AG04450 (cell line): Measurements from ENCODE around the gene XRCC2. TPM values are rescaled to one million over a fixed set of nuclear protein-coding genes. Genes with fewer than 3 reads are reported as not detected.

Experiments
- CTCF ChIA-PET: fragments of 300-600, 350-600 bp; formaldehyde crosslinking; extraction: SDS; loops from one replicate; lab custom pipeline; 2022; ENCODE audit warnings: antibody characterized with exemption, inconsistent platforms; lab: Charles Lee
- POLR2A ChIA-PET: fragments of 350-600 bp; formaldehyde crosslinking; extraction: SDS; loops from one replicate; lab custom pipeline; 2021; ENCODE audit warnings: antibody characterized with exemption, inconsistent platforms; lab: Yijun Ruan, JAX
- DNase-seq: peaks from one replicate; pipeline ENCODE4 v3.0.0-alpha.2; 2011; ENCODE audit warnings: low read depth, low spot score
- H3K27ac ChIP-seq: one replicate; pipeline ENCODE4 v1.5.1; 2012; ENCODE audit warnings: low read depth, low read length, control low read depth
- H3K27me3 ChIP-seq: one replicate; pipeline ENCODE4 v1.6.0; 2012; ENCODE audit warnings: low read length; ENCODE audit not compliant: control insufficient read depth, insufficient read depth
- H3K4me3 ChIP-seq: 2 replicates; pipeline ENCODE4 v1.5.1; 2011; ENCODE audit warnings: mild to moderate bottlenecking, low read depth, low read length, control low read depth
- H3K9me3 ChIP-seq: 2 replicates; pipeline ENCODE4 v1.5.1; 2012; ENCODE audit warnings: low read length; ENCODE audit not compliant: control insufficient read depth, insufficient read depth
- polyA plus RNA-seq: library from polyadenylated mRNA; depleted of rRNA; stranded (reverse); fragments of >200 nt; gene quantifications from 2 replicates; pipeline ENCODE4 v1.2.3, GENCODE V29; 2011
- TF ChIP-seq, protein P1 (sequence below): IDR thresholded peaks from 2 replicates; pipeline ENCODE4 v1.5.1; 2011; ENCODE audit warnings: low read depth, low read length, control low read depth, inconsistent platforms

XRCC2 gene
- polyA plus RNA-seq, 1 experiment: 1.3 TPM

DNA sequence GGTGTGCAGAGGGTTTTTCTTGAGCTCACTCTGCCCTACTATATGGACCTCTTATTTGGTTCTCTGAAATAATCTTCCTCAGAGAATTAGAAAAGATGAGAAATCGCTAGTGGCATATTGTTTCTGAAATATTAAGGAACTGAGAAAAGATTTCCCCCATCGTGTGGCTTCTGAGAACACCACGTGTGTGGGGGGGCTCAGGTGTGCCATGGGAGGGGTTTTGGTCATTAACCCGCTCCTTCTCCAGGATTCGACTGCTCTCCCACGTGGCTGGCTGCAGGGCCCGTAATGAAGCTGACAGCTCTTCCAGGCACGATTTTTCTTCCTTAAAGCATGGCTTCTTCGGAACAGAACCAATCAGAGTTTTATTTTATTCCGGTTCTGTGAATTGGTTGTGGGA is 67.7 kb downstream of the XRCC2 start:
- CTCF ChIA-PET: no interaction called here
- POLR2A ChIA-PET: no interaction called here
- no peak overlapping the region for H3K4me3 ChIP-seq
- DNase-seq: no peak
- H3K27ac ChIP-seq: no peak overlapping the region
- no peaks in the 10 kb centered on the region for H3K9me3 ChIP-seq
- H3K27me3 ChIP-seq: no peaks in the 10 kb centered on the region
- TF ChIP-seq, protein P1, sequence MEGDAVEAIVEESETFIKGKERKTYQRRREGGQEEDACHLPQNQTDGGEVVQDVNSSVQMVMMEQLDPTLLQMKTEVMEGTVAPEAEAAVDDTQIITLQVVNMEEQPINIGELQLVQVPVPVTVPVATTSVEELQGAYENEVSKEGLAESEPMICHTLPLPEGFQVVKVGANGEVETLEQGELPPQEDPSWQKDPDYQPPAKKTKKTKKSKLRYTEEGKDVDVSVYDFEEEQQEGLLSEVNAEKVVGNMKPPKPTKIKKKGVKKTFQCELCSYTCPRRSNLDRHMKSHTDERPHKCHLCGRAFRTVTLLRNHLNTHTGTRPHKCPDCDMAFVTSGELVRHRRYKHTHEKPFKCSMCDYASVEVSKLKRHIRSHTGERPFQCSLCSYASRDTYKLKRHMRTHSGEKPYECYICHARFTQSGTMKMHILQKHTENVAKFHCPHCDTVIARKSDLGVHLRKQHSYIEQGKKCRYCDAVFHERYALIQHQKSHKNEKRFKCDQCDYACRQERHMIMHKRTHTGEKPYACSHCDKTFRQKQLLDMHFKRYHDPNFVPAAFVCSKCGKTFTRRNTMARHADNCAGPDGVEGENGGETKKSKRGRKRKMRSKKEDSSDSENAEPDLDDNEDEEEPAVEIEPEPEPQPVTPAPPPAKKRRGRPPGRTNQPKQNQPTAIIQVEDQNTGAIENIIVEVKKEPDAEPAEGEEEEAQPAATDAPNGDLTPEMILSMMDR: no peak

DNA sequence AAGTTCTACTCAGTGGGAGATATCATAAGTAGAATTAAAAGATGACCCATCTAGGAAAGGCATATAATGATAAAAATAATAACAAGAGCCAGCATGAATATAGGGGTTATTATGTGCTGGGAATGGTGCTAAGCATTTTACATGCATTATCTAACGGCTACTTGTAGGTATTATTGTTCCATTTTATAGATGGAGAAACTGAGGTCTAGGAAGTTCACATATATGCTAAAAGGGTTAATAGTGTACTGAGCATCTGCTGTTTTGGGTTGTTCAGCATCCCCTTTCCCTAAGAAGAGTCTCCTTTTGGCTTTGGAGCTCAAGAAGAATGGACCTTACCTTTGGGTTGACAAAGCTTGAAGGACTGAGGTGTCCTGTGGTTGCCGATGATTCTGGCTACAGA is 68.9 kb downstream of the XRCC2 start:
- Histone ChIP-seq H3K27ac (no peak overlapping the region), H3K4me3 (no peak overlapping the region), H3K9me3 (no peaks in the 10 kb centered on the region), H3K27me3 (no peaks in the 10 kb centered on the region)
- TF ChIP-seq, protein P1: no peak
- no peak for DNase-seq
- CTCF ChIA-PET: no interaction called here
- POLR2A ChIA-PET: no interaction called here

DNA sequence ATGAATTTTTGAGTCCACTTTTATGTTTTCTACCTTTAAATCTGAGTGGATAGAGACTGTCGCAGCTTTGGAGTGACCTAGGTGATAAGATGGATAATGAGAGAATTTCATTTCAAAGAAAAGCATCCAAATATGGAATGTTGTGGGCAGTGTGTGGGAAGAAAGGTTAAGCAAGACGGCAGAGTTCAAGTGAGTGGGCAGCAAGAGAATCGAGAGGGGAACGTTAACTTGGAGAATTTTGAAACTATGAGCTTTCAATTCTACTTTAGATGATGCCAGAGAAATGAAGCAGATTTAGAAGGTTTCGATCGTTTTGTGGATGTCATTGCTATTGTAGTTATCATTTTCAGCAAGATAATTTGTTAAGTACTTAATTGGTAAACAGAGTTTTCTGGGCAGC is 73.0 kb downstream of the XRCC2 start:
- no peak overlapping the region for H3K27ac ChIP-seq
- ChIA-PET CTCF (no interaction called here), POLR2A (no interaction called here)
- TF ChIP-seq, protein P1: no peak
- no peaks in the 10 kb centered on the region for H3K27me3 ChIP-seq
- no peak overlapping the region for H3K4me3 ChIP-seq
- no peaks in the 10 kb centered on the region for H3K9me3 ChIP-seq
- DNase-seq: no peak

DNA sequence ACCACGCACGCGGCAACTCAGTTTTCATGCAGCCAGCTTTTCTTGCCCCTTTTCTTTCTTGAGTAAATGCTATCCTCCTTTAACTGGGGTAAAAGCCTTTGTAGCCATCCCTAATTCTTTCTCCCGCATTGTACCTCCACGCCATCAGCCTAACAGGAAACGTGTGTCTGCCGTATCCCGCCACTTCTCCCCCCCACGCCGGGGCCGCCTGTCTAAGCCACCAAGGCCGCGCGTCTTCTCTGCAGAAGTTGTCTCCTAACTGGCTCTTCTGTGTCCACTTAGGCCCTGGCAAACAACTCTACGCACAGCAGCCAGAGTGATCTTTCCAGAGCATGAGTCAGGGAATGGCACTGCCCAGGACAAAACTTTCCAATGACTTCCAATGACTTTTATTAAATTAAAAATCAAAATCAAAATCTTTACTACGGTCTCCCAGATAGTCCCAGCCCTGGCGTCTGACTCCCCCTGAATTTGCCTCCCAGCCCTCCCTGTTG is 74.6 kb downstream of the XRCC2 start:
- CTCF ChIA-PET: no interaction called here
- POLR2A ChIA-PET: no interaction called here

DNA sequence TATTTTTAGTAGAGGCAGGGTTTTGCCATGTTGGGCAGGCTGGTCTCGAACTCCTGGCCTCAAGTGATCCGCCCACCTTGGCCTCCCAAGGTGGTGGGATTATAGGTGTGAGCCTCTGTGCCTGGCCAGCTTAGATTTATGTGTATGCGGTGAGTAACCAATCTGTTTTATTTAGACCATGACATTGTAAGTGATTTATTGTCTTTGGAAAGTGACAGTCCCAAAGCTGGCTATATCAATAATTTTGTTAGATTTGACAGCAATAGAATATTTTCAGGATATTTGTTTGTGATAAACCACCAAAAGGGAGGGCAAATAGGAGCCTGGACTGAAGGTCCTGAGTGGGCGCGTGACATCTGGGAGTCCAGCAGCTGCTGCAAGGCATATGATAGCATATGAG is 75.7 kb downstream of the XRCC2 start:
- TF ChIP-seq, protein P1: no peak
- Histone ChIP-seq H3K27me3 (no peaks in the 10 kb centered on the region), H3K9me3 (no peaks in the 10 kb centered on the region), H3K27ac (no peak overlapping the region), H3K4me3 (no peak overlapping the region)
- ChIA-PET POLR2A (no interaction called here), CTCF (no interaction called here)
- no peak for DNase-seq

More for the DNA sequence above, 74.6 kb downstream of the XRCC2 start:
- Histone ChIP-seq H3K4me3 (no peak overlapping the region), H3K9me3 (no peaks in the 10 kb centered on the region), H3K27ac (no peak overlapping the region), H3K27me3 (no peaks in the 10 kb centered on the region)
- TF ChIP-seq, protein P1: no peak
- DNase-seq: no peak
